HT-29 (cell line): ENCODE results near the gene FAM241B. TPM values are rescaled to one million over a fixed set of nuclear protein-coding genes. Genes with fewer than 3 reads are reported as not detected.

ENCODE experiments used
- DNase-seq: peaks from one replicate; pipeline ENCODE4 v3.0.0-alpha.2; 2015; ENCODE audit warnings: low spot score
- total RNA-seq: library from RNA; depleted of rRNA; stranded (reverse); fragments of >200 nt; shearing (Covaris generic); gene quantifications from 2 replicates; pipeline ENCODE4 v1.2.3, GENCODE V29; 2014

The FAM241B gene
- total RNA-seq, 1 experiment from 2014 or later, result 3.5 TPM

GRCh38 chr10:69634759-69635425 is 4.8 kb downstream of the FAM241B start:
- no peak for DNase-seq

GRCh38 chr10:69635428-69636272 is 5.6 kb downstream of the FAM241B start:
- no peak for DNase-seq

GRCh38 chr10:69636273-69636575 is 6.2 kb downstream of the FAM241B start:
- no peak for DNase-seq

GRCh38 chr10:69636626-69637605 is 6.9 kb downstream of the FAM241B start:
- peak; percentile 51 for DNase-seq

GRCh38 chr10:69638642-69639041 is 8.6 kb downstream of the FAM241B start:
- DNase-seq, result no peak

- peak; percentile 75 for DNase-seq
Measured at GRCh38 chr10:69639291-69640195, 9.5 kb downstream of the FAM241B start.

- DNase-seq, result no peak
Measured at GRCh38 chr10:69640196-69640980, 10.3 kb downstream of the FAM241B start.

GRCh38 chr10:69641261-69641980 is 11.4 kb downstream of the FAM241B start:
- no peak for DNase-seq

- no peak for DNase-seq
Measured at GRCh38 chr10:69642747-69643146, 12.7 kb downstream of the FAM241B start.

- no peak for DNase-seq
Measured at GRCh38 chr10:69643779-69644657, 14.0 kb downstream of the FAM241B start.

GRCh38 chr10:69644658-69645295 is 14.7 kb downstream of the FAM241B start:
- peak; percentile 79 for DNase-seq

- no peak for DNase-seq
Measured at GRCh38 chr10:69645296-69646184, 15.5 kb downstream of the FAM241B start.

GRCh38 chr10:69646185-69647060 is 16.4 kb downstream of the FAM241B start:
- no peak for DNase-seq

GRCh38 chr10:69647126-69647525 is 17.1 kb downstream of the FAM241B start:
- DNase-seq, result no peak

GRCh38 chr10:69647819-69648218 is 17.8 kb downstream of the FAM241B start:
- DNase-seq, result no peak

- DNase-seq, result no peak
Measured at GRCh38 chr10:69648461-69648860, 18.4 kb downstream of the FAM241B start.
